Heart left ventricle (tissue), 16 donors: ENCODE data around the gene CLCN3. TPM values are rescaled to one million over a fixed set of nuclear protein-coding genes. Genes with fewer than 3 reads are reported as not detected.
"Not testable (repeated sequence)": the region's sequence is repeated elsewhere in the genome, so short reads cannot be mapped to it uniquely, and the experiment has no call there.

Experiments used
- ATAC-seq, 4 donors: fragments of 200-7000 bp; cut with Tn5 transposase; one replicate each; pipeline ENCODE4 v1.9.1; 2020 to 2022; ENCODE audit warnings: moderate library complexity in 4 of 4, mild to moderate bottlenecking in 3 of 4, moderate number of reproducible peaks in 1 of 4
- DNase-seq, 5 donors: peaks; one replicate each; pipeline ENCODE4 v3.0.0-alpha.2; 2020
- H3K27ac ChIP-seq, 12 donors: fragments of 200-600 bp; sonication (generic) in 4 of 12; one replicate each; pipeline versions ENCODE4 v1.5.0 to v1.8.0; 2016 to 2022; ENCODE audit warnings: mild to moderate bottlenecking in 2 of 12
- H3K27me3 ChIP-seq, 9 donors: fragments of 200-600 bp; sonication (generic) in 2 of 9; one replicate each; pipeline versions ENCODE4 v1.5.1 to v1.8.0; 2016 to 2022; ENCODE audit warnings: mild to moderate bottlenecking in 3 of 9
- H3K36me3 ChIP-seq, 9 donors: fragments of 200-600 bp; sonication (generic) in 2 of 9; one replicate each; pipeline versions ENCODE4 v1.5.0 to v1.8.0; 2018 to 2022; ENCODE audit warnings: mild to moderate bottlenecking in 2 of 9
- H3K4me1 ChIP-seq, 12 donors: fragments of 200-600 bp; sonication (generic) in 4 of 12; one replicate each; pipeline versions ENCODE4 v1.5.0 to v1.8.0; 2016 to 2022; ENCODE audit warnings: mild to moderate bottlenecking in 3 of 12
- H3K4me3 ChIP-seq, 12 donors: fragments of 200-600 bp; sonication (generic) in 4 of 12; one replicate each; pipeline versions ENCODE4 v1.5.0 to v1.8.0; 2017 to 2022; ENCODE audit warnings: mild to moderate bottlenecking in 9 of 12, moderate library complexity in 4 of 12
- H3K9me3 ChIP-seq, 12 donors: fragments of 200-600 bp; sonication (generic) in 4 of 12; one replicate each; pipeline versions ENCODE4 v1.5.0 to v1.8.0; 2016 to 2022; ENCODE audit warnings: mild to moderate bottlenecking in 1 of 12
- POLR2A ChIP-seq, 2 donors: fragments of 450-650 bp; IDR thresholded peaks; one replicate each; pipeline ENCODE4 v1.6.1; 2017; ENCODE audit warnings: antibody characterized with exemption in 2 of 2, mild to moderate bottlenecking in 2 of 2, moderate library complexity in 2 of 2
- WGBS, 4 donors: extraction: QIAGEN DNeasy Blood & Tissue Kit in 2 of 4; methylation state at CpG; one replicate each; pipeline versions ENCODE4 v1.1.5 to v1.1.7; 2013 to 2018; 5-methylcytosine and 5-hydroxymethylcytosine counted together
- intact Hi-C, 10 donors: fragments of 100-400 bp; cut with DNase I; formaldehyde crosslinking; loops; one replicate each; pipeline versions ENCODE4 v1.11.1 to v1.14.2; 2022
- polyA plus RNA-seq, 2 donors: library from polyadenylated mRNA; stranded (reverse); fragments of 200-250 nt; gene quantifications; one replicate each; pipeline ENCODE4 v1.2.3, GENCODE V29; 2013
- total RNA-seq, 9 donors: library from RNA; depleted of rRNA in 2 of 9; stranded (reverse); fragments of >200 nt in 2 of 9; fragmentation: NEBNext Ultra II Directional in 3 of 9; extraction: Animal tissue kit (Norgen Biotek cat#: 25700) in 3 of 9; gene quantifications; one replicate each; pipeline versions ENCODE4 v1.1.0 to v1.2.4, GENCODE V29; 2016 to 2023
- TF ChIP-seq, protein P1 (sequence below), 12 donors: fragments of 200-600 bp; sonication (generic) in 4 of 12; IDR thresholded peaks; one replicate each; pipeline versions ENCODE4 v1.5.0 to v1.8.0; 2018 to 2022; ENCODE audit warnings: antibody characterized with exemption in 12 of 12, mild to moderate bottlenecking in 5 of 12
- donor health status: ischemic (EF 13 %, LVEDD 7.1; RV severe dilation, severe dysfunction).
- donor health status: healthy with polysubstance abuse.
- donor health status: DM: no; HTN: yes; CAD: no.
- donor health status: DM: no; HTN: no; CAD: no.
- donor health status: ischemic (EF 25% LVEDD 6.9; RV normal size, moderate dysfunction).
- donor health status: ischemic (EF 25% LVEDD 5.7; RV mildly dilated, moderate dysfunction).
- donor health status: healthy.
- donor health status: DM: yes; HTN: yes; CAD: no.
- donor health status: ischemic (EF 35%, LVEDD 5.7; RV mildly dilated, moderate dysfunction).
- donor health status: nonischemic (EF 11% LVEDD 7.7; RV severe dilation, severe dysfunction).
- donor health status: DM: yes; HTN: yes; CAD: no.
- donor health status: PGD.
- donor health status: ischemic (EF 29% LVEDD 5.4; RV normal size, mild dysfunction).
- donor health status: nonischemic (EF 23%, LVEDD 6.1; RV moderate dilation, normal function).

CLCN3 gene
- total and polyA plus RNA-seq, 11 donors: 17.4 to 86.2 (median 57.4) TPM

DNA sequence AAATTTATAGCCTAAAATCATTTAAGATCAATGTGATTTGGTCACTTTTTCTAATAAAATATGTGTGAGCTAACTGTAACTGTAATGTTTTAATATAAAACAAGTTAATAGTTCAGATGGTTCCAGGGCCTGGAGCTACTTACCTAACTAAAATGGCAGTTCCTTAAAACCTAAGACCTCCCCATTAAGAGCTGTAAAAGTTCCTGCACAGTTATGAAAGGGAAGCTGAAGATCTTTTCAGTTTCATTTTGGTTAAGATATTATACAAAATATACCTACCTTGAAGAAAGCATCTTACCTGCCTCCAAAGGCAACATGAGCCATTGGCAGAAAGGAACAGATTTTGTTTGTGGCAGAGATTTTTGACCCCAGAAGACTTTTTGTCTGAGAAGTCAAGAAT lies 107.2 kb downstream of the CLCN3 start:
- no peak for ATAC-seq
- intact Hi-C loops: no loop called here
- no peak for DNase-seq
- no peak for TF ChIP-seq POLR2A (IDR thresholded peaks at IDR 0.05)
- TF ChIP-seq, protein P1, sequence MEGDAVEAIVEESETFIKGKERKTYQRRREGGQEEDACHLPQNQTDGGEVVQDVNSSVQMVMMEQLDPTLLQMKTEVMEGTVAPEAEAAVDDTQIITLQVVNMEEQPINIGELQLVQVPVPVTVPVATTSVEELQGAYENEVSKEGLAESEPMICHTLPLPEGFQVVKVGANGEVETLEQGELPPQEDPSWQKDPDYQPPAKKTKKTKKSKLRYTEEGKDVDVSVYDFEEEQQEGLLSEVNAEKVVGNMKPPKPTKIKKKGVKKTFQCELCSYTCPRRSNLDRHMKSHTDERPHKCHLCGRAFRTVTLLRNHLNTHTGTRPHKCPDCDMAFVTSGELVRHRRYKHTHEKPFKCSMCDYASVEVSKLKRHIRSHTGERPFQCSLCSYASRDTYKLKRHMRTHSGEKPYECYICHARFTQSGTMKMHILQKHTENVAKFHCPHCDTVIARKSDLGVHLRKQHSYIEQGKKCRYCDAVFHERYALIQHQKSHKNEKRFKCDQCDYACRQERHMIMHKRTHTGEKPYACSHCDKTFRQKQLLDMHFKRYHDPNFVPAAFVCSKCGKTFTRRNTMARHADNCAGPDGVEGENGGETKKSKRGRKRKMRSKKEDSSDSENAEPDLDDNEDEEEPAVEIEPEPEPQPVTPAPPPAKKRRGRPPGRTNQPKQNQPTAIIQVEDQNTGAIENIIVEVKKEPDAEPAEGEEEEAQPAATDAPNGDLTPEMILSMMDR (IDR thresholded peaks at IDR 0.05): no peak
- Histone ChIP-seq H3K27ac (no peak overlapping the region), H3K9me3 (no peaks in the 10 kb centered on the region), H3K4me1 (no peaks in the 10 kb centered on the region), H3K4me3 (no peak overlapping the region), H3K27me3 (no peaks in the 10 kb centered on the region), H3K36me3 (peaks cover 0 to 55% (median 22%) of the 10 kb centered on the region in 9 donors)

- no peak overlapping the region for H3K4me3 ChIP-seq
- H3K27me3 ChIP-seq: no peaks in the 10 kb centered on the region
- DNase-seq (no peak), ATAC-seq (no peak)
- H3K4me1 ChIP-seq: no peaks in the 10 kb centered on the region
- no peak for TF ChIP-seq POLR2A (IDR thresholded peaks at IDR 0.05)
- TF ChIP-seq, protein P1 (IDR thresholded peaks at IDR 0.05): no peak
- H3K27ac ChIP-seq: no peak overlapping the region
- intact Hi-C loops: no loop called here
- no peaks in the 10 kb centered on the region for H3K9me3 ChIP-seq
- H3K36me3 ChIP-seq: peaks cover 0 to 81% (median 25%) of the 10 kb centered on the region in 9 donors
- WGBS, 4 donors: 89 to 95% (median 93%) methylated on average over 5 of the region's 5 CpGs
Observed at GRCh38 chr4:169730564-169730963, 110.2 kb downstream of the CLCN3 start.

- H3K4me3 ChIP-seq, H3K27ac ChIP-seq, DNase-seq, intact Hi-C loops, ATAC-seq, H3K4me1 ChIP-seq, H3K9me3 ChIP-seq, H3K27me3 ChIP-seq: not testable (repeated sequence)
- H3K36me3 ChIP-seq: peaks cover 0 to 73% (median 49%) of the 10 kb centered on the region in 9 donors
Observed at GRCh38 chr4:169738604-169739003, 118.2 kb downstream of the CLCN3 start.

DNA sequence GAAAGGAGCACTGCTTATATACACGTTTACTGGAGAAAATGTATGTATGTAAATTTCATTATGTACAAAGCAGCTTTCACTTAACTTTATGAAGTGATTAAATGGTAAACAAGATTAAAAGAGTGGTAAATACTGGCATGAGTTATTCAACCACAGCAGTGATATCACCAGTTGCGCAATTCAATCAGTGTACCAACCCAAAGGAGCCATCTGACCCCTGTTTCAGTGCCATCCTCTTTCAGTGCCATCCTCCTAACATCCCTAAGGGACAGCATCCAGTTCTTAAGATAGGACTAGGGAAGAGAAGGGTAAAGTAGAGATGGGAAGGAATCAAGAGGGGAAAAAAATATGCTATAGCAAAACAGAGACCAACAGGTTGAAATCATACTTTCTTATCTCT lies 121.2 kb downstream of the CLCN3 start:
- no peak overlapping the region for H3K4me3 ChIP-seq
- 92 to 96% (median 94%) methylated on average over 2 of the region's 2 CpGs for WGBS, 4 donors
- H3K27me3 ChIP-seq: no peaks in the 10 kb centered on the region
- H3K4me1 ChIP-seq: no peaks in the 10 kb centered on the region
- H3K27ac ChIP-seq: no peak overlapping the region
- no peak for ATAC-seq
- DNase-seq: no peak
- intact Hi-C loops: no loop called here
- no peaks in the 10 kb centered on the region for H3K9me3 ChIP-seq
- H3K36me3 ChIP-seq: peaks cover 0 to 75% (median 48%) of the 10 kb centered on the region in 9 donors
- TF ChIP-seq POLR2A (IDR thresholded peaks at IDR 0.05): no peak
- TF ChIP-seq, protein P1 (IDR thresholded peaks at IDR 0.05): no peak

DNA sequence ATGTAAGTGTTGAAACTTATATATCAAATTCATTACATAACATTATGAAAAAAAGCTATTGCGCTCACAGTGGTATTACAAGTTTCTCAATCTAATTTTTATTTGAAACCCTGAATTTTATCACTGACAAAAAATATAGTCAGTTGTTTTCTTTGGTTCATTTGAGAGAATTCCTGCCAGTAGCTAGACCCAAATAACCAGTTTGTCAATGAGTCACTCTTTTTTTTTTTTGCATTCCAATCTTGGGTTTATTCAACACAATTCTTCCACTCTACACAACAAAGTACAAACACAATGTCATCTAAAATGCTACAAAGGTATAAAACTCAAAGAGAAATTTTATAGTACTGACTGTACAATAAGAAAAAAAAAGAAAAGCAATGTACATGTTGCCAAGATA lies 124.2 kb downstream of the CLCN3 start:
- ATAC-seq: no peak
- no peak for DNase-seq
- no peaks in the 10 kb centered on the region for H3K9me3 ChIP-seq
- no peaks in the 10 kb centered on the region for H3K27me3 ChIP-seq
- WGBS, 4 donors: 94 to 100% (median 99%) methylated on average over 1 of the region's 1 CpG
- TF ChIP-seq POLR2A (IDR thresholded peaks at IDR 0.05): no peak
- TF ChIP-seq, protein P1 (IDR thresholded peaks at IDR 0.05): no peak
- intact Hi-C loops: no loop called here
- peaks cover 0 to 74% (median 48%) of the 10 kb centered on the region in 9 donors for H3K36me3 ChIP-seq
- no peak overlapping the region for H3K4me3 ChIP-seq
- H3K27ac ChIP-seq: no peak overlapping the region
- no peaks in the 10 kb centered on the region for H3K4me1 ChIP-seq
